SIG-M5 treated with dmso at 0.1 percent for 504 hours (cell line): Measurements from ENCODE around the gene CMYA5.
"Not testable (repeated sequence)": the region's sequence is repeated elsewhere in the genome, so short reads cannot be mapped to it uniquely, and the experiment has no call there.

ENCODE experiments used
- DNase-seq: peaks from one replicate; lab custom pipeline; 2025; ENCODE audit not compliant: unreplicated experiment; lab: John Stamatoyannopoulos, UW

Gene CMYA5

DNA sequence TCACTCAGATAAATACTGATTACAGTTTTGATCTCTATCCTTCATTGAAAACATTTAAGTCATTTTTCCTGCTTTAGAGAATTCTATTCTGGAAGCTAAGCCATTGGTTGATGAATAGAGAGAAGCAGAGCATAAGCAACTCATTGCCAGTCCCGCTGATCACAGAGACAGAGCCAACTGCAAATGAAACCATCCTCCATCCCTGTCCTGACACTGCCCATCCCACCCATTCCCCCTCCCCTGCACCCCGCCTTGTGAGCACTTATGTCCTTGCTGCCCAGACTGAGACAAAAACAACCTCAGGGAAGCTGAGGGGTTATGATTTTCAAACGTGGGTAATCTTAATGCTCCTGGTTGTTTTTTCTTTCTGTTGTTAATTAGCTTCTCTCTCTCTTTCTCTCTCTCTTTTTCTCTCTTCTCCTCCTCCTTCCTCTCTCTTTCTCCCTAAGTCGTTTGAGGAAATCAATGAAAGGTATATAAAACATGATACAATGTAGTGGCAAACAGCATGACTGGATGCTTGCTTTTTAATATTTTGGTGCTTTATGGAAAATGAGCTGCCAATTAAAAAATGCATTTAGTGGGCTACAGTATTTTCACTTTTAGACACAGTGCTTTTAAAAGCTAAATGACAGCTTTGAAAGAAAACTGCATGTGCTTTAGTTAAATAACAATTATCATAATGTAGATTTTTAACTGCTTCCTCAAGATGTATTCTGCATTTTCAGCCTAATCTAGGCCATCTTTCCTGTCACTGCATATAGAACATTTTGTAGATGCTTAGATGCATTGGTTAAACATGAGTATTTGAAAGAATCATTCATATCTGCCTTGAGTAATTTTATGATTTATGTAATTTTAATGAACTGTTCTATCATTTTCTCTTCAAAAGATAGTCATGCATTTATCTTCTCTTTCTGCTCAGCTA lies 57.3 kb downstream of the CMYA5 start:
- DNase-seq, result no peak

DNA sequence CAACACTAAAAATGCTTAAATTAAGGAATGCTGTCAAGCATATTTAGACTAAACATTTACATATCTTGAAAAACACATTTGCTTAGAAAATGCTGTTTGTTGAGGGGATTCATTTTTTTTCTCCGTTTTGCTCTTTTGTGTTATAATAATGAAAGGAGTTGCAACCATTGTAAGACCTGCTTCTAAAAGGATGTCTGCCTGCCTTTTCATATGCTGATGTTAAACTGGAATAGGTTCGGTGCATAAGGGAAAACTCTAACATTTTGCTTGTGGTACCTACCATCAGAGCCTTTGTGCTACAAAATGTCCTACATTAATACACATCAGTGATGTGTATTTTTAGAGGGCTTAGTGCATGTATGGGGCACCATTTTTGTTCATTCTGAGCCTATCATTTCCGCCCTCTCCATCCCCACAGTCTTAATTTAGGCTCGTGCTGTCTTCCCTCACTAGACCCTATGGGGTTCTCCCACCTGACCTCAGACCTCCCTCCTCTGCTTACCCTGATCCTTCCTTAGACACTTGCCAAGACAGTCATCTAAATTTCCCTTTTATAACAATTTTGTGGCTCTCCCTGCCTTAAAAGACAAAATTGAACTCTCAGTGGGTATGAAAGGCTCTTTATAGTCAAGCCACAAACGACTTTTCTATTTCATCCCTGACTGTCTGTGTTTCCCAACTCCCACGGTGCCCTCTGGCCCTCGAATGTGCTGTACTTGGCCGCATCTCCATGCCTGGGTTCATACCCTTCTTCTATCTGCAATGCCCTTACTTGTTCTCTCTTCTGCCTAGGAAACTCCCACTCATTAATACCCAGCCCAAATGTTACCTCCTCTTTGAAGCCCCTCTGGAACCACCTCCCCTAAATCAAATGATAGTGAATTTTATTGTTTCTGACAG lies 61.2 kb downstream of the CMYA5 start:
- DNase-seq, result no peak

DNA sequence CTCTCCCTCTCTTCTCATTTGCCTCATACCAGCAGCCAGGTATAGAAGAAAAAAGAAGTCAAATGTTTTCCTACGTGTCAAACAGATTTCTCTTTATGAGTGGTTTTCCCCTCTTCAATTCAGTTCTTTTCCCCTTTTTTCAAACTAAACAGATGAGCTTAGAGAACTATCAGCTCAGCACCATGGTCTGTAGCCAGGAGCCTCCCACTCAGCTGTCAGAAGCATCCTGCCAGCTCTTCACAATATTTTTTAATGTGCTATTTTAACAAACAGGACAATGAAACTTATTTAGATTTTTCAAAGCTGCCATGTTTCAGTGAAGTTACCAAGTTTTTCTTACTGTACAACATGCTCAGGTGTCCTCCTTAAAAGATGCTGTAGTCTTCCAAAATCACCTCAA lies 63.5 kb downstream of the CMYA5 start:
- no peak for DNase-seq

DNA sequence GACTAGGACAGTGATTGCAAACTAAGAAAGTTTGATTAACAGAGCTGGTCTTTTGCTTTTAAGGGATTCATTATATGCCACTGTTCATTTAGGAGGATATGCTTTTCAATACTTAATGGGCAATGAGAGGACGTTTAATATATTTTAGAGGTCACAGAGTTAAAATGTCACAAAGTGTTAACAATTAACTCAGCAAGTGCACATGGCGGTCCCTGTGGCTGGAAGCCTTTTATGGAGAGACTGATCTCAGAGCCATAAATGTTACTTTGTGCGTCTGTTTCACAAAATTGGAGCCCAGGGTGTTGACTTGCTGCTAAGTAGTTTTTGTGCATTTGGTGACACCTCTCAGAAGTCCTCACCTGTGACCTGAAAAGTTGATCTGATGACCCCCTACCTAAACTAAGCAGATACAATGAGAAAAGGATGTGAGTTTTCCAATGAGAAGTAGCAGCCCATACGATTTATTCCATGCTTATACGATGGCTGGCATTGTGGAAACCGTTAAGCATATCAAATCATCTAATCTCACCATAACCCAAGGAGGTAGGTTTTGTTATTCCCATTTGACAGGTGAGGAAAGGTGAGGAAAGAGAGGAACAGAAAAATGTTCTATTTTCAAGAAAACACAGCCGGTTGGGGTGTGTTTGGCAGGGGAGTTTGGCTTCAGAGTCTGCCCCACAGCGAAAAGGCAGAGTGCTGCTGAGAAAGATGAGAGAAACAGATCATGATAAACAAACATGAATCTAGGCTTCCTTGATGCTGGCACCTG lies 64.4 kb downstream of the CMYA5 start:
- DNase-seq, result no peak

DNA sequence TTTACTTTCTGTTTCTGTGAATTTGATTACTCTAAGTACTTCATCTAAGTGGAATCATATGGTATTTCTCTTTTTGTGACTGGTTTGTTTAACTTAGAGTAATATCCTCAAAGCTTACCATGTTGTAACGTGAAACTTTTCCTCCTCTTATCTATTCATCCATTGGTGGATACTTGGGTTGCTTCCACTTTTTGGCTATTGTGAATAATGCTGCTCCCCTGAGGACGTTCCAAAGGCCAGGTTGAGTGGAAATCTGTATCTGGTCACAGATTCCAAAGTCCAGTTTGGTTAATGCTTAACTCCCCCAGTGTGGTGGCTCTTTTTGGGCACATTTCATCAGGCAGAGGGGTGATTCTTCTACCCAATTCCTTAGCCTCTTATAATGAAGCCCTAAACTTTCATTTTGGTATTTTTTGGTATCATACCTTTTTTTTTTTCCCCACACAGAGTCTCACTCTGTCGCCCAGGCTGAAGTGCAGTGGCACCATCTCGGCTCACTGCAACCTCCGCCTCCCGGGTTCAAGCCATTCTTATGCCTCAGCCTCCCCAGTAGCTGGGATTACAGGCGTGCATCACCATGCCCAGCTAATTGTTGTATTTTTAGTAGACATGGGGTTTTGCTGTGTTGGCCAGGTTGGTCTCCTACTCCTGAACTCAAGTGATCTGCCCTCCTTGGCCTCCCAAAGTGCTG lies 65.4 kb downstream of the CMYA5 start:
- DNase-seq, result no peak

DNA sequence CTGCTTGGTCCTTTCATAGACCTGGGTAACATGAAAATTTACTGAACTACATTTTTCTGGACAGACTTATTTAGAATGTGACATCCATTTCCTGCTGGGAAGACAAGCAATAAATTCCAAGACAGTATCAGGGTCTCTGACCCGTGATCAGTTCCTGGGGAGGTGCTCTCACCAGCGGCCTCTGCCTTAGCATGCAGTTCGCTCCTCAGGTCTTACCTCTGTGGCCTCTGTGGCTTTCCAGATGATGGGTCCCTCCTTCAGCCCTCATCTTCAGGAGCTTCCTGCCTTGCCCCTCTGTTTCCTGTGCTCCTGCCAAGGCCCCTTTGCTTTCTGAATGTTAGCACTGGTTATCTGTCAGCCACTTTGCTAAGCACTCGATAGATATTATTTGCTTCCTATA lies 66.4 kb downstream of the CMYA5 start:
- DNase-seq, result no peak

DNA sequence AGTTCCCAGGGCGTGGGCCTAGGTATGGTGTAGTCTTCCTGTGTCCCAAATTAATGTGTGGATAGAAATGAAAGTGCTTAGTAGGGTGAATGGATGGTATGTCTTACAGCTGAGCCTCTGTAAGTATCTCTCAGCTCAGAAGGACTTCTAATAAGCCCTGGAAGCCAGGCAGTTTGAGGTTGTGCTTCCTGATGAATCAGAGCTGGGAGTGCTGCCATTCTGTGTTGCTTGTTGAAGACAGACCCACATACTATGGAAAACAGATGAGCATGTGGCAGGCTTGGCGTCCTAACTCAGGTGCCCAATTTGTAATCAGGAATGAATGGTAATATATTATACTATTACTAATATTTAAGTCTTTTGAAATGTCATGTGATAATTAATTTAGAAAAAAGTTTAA lies 69.8 kb downstream of the CMYA5 start:
- no peak for DNase-seq

DNA sequence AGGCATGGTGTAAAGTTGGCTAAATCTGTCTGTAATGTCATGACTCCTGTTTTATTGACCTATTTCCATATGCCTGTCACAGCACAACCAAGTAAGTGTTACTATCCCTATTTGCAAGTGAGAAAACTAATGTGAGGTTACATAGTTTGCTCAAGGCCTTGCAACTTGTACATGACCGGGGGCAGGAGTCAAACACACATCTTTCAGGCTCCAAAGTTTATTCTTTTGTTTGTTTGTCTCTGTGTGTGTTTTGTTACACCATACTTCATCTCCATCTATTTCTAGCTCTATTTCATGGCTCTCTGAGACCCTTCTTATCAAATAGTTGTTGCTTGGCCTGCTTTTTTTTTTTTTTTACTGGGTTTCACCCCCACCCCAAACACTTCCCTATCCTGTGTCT lies 70.2 kb downstream of the CMYA5 start:
- no peak for DNase-seq

DNA sequence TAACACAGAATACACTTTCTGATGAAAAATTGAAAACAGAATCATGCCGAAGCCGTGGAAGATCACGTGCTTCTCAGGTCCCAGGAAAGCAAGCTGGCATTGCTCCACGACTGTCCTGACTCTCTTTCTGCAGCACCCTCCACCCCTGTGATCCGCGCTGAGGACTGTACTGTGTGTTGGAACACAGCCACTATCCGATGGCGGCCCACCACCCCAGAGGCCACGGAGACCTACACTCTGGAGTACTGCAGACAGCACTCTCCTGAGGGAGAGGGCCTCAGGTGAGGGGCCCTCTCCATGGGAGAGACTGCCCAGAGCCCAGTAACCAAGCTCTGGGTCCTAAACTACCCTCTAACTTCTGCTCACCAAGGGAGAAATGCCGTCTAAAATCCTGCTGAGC lies 73.3 kb downstream of the CMYA5 start:
- DNase-seq, result no peak

DNA sequence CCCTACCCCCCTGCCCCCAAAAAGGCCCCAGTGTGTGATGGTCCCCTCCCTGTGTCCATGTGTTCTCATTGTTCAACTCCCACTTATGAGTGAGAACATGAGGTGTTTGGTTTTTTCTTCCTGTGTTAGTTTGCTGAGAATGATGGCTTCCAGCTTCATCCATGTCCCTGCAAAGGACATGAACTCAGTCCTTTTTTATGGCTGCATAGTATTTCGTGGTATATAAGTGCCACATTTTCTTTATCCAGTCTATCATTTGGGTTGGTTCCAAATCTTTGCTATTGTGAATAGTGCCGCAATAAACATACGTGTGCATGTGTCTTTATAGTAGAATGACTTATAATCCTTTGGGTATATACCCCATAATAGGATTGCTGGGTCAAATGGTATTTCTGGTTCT lies 74.5 kb downstream of the CMYA5 start:
- DNase-seq, result not testable (repeated sequence)

DNA sequence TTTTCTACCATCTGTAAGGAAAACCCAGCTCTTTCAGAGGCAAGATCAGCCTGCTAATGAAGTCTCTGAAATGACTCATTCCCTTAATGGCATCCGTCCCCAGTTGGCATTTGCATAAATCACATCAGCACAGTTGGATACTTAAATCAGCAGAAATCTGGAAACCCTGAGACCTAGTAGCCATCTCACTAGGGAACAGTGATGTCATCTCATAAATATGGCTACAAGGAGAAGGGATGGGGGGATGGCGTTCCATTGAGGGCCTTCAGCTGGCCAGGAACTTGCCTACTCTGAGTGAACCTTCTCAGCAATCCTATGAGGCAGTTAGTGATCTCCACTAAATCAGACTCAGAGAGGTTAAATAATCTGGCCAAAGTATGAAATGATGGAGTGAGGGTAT lies 81.8 kb downstream of the CMYA5 start:
- no peak for DNase-seq

DNA sequence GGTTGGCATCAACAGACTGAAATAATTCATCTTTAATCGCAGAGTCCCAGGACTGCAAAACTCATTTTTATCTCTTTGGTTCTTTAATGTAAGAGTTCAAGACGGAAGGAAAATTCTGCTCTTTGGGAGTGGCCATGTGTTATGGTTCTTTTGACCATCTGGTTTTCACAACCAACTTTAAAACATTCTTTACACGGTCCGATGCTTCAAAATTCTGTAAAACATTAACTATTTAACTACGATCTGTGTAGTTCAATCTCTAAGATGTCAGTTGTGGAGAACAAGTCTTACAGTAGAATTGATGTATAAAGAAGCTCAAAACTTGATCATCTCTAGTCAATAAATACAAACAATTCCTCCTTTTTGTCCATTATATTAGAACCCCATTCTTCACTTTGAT lies 83.0 kb downstream of the CMYA5 start:
- no peak for DNase-seq

DNA sequence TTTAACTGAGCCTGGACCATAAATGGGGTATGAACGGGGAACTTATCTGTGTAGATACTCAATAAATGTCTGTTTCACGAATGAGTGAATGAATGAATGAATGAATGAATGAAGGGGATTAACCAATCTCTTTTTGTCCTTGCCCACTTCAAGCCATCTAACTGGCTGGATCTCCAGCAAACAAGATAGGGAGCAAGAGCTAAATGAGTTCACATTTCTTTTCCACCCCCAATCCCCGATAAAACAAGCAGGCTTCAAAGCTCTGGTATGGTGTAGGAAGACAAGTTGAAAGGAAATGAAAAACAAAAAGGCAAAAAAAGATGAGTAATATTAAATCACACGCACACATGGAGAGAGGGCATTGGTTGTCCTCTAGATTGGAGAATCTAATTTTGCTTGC lies 84.0 kb downstream of the CMYA5 start:
- no peak for DNase-seq

DNA sequence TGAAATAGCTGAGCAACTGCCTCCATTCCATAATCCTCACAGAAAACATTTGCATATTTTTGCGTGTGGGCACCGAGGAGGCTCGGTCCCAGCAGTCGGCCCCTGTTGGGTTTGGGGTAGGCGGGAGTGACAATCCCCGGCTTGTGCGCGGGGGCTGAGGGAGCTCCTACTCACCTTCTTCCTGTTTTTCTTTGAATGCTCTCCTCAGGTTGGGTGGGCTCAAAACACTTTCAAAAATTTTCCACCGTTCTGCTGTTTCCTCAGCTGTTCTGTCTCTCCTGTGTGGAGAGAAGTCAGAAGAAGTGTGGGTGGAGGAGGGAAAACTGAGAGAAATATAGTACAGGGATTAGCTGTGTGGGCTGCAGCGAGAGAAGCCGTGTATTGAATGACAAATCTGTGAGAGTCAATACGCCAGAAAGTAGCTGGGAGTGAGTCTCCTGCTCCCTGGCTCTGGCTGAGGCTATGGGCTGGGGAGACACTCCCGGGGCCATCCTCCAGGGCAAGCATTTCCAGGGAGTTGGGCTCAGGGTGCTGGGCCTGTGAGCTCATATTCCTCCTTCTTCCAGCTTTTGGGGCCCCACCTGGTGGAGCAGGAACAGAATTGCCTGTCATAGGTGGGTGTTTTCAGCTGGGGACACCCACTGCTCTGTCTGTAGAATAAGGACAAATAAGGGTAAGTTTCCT lies 84.7 kb downstream of the CMYA5 start:
- peak; percentile 33 for DNase-seq

DNA sequence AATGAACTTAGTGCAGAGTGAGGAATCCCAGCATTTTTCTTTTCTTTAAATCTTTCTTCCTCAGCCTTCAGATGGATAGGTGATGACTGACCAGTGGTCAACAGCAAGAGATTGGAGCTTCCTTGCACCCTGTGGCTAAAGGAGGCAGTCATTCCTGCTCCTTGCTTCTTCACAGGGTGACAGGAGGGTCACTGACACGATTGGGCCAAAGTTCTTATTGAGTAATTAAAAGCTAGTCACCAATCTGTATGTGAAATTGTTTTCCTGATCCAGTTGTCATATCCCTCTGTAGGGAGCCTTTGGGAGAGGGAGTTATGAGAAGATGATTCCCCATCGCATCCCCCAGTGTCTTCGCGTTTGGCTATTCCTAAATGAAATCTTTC lies 85.2 kb downstream of the CMYA5 start:
- DNase-seq, result no peak

DNA sequence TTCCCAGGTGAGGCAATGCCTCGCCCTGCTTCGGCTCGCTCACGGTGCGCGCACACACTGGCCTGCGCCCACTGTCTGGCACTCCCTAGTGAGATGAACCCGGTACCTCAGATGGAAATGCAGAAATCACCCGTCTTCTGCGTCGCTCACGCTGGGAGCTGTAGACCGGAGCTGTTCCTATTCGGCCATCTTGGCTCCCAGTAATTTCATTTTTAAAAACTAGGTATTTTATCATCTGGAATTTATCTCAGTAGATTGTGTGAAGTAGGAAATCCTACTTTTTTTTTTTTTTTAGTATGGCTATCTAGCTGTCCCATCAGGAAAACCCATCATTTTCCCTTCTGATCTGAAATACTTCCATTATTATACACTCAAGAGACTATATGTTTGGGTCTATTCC lies 95.1 kb downstream of the CMYA5 start:
- not testable (repeated sequence) for DNase-seq

DNA sequence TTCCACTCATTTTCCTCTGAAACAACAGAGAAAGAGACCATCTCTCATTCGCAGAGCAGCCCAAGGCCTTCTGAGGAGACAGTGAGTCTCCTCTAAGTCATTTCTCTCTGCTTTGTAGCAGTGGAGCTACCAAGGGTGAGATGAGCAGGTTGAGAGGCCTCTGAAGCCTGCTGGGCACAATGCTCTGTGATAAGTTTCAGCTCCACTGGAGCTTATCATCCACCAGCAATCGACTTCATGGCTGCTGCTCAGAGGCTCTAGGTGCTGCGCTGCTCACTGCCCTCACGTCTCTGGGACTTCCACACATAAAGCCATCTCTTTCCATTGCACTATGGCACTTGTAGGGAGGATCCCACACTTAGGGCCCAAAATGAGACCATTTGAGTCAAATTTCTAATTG lies 96.3 kb downstream of the CMYA5 start:
- DNase-seq, result no peak

DNA sequence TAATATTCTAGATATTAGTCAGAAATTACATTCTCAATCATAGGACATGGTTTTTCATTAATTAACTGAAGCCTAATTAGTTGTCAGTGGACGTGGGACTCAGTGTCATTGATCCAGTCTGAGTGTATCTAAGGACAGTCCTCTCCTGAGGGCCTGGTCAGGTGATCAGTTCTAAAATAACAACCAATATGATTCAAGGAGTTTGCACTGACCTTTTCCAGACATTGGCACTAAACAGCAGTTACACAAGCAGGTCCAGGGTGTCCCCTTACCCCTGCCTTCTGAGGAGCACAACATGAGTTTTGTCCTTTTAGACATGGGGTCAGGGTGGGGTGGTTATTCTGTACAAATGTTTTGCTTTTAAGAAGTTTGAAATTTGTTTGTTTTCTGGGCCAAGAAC lies 97.8 kb downstream of the CMYA5 start:
- DNase-seq, result no peak

DNA sequence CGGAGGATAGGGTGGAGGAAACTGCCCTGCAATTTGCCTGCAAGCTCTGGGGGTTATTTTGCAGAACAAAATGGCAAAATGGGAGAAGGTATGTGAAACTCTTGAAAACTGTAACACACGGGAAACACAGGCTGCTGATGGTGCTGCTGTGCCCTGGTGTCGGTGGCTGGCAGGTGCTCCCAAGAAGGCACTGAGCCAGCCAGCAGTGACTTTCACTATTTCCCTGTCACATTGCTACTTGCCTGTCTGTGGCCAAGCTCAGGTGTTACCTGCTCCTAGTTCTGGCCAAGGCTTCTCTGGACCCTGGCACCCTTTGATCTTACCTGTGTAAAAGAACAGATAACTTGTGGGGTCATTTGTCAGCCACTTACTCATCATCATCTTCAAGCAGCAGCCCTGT lies 102.2 kb downstream of the CMYA5 start:
- DNase-seq, result no peak

DNA sequence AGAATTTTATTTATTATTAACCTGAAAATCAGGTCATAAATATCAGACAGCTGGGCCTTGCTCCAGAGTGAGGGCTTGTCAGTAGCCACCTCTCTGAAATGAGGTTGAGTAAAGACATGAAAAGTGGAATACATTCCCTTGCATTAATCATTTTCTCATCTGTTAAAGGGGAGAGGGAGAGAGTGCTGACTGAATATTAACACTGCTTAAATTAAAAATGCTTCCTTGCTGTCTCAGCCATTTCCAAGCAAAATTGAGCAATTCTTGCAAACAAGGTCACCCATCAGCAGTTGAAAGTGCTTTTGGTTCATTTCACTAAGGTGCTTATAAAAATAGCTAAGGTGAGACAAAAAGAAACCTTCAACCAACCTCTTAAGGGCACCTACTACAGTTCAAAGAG lies 102.8 kb downstream of the CMYA5 start:
- DNase-seq, result no peak
